Keratinocyte (primary cell): ENCODE results near the gene MAP3K4. TPM values are rescaled to one million over a fixed set of nuclear protein-coding genes. Genes with fewer than 3 reads are reported as not detected.

Source experiments
- DNase-seq: peaks from one replicate; pipeline ENCODE4 v3.0.0-alpha.2; 2011; ENCODE audit warnings: low read depth, missing footprints, low spot score
- FAIRE-seq: peaks from 2 replicates; lab custom pipeline; 2011; peaks lifted over from hg19 to GRCh38; lab: Jason Lieb, UNC
- H2AFZ ChIP-seq: 2 replicates; pipeline ENCODE4 v1.6.0; 2012; ENCODE audit warnings: low read length, control low read depth, inconsistent platforms; ENCODE audit not compliant: control insufficient read depth
- H3K27ac ChIP-seq: 2 replicates; pipeline ENCODE4 v1.5.1; 2011; ENCODE audit warnings: low read length; ENCODE audit not compliant: control insufficient read depth, insufficient read depth
- H3K27me3 ChIP-seq: 3 replicates; pipeline ENCODE4 v1.6.0; 2011; ENCODE audit warnings: low read length; ENCODE audit not compliant: control insufficient read depth, insufficient read depth; ENCODE audit errors: extremely low read depth
- H3K36me3 ChIP-seq, 2 experiments: 2 replicates in 1 of 2; 3 replicates in 1 of 2; pipeline ENCODE4 v1.5.1; 2011; ENCODE audit warnings: low read length in 2 of 2, mild to moderate bottlenecking in 1 of 2; ENCODE audit not compliant: control insufficient read depth in 2 of 2, insufficient read depth in 2 of 2; ENCODE audit errors: extremely low read depth in 1 of 2
- H3K4me1 ChIP-seq: 3 replicates; pipeline ENCODE4 v1.5.1; 2011; ENCODE audit warnings: low read length; ENCODE audit not compliant: control insufficient read depth, insufficient read depth; ENCODE audit errors: extremely low read depth
- H3K4me2 ChIP-seq: 3 replicates; pipeline ENCODE4 v1.6.0; 2011; ENCODE audit warnings: low read depth, low read length; ENCODE audit not compliant: control insufficient read depth, insufficient read depth; ENCODE audit errors: extremely low read depth
- H3K4me3 ChIP-seq, 3 experiments: fragments of 200-600 bp in 1 of 3; sonication (generic) in 1 of 3; 2 replicates in 2 of 3; 3 replicates in 1 of 3; pipeline ENCODE4 v1.5.1; 2011 to 2016; ENCODE audit warnings: low read length in 3 of 3, mild to moderate bottlenecking in 3 of 3, control low read depth in 2 of 3, inconsistent platforms in 1 of 3, low read depth in 1 of 3, mixed read lengths in 1 of 3, mixed run types in 1 of 3, moderate library complexity in 1 of 3; ENCODE audit not compliant: control insufficient read depth in 2 of 3, insufficient read depth in 2 of 3; ENCODE audit errors: extremely low read depth in 1 of 3
- H3K79me2 ChIP-seq: 2 replicates; pipeline ENCODE4 v1.6.0; 2012; ENCODE audit warnings: low read length; ENCODE audit not compliant: control insufficient read depth, insufficient read depth
- H3K9ac ChIP-seq: 3 replicates; pipeline ENCODE4 v1.6.0; 2011; ENCODE audit warnings: low read length; ENCODE audit not compliant: control insufficient read depth, insufficient read depth; ENCODE audit errors: extremely low read depth
- H3K9me1 ChIP-seq: 3 replicates; pipeline ENCODE4 v1.6.0; 2011; ENCODE audit warnings: low read length; ENCODE audit not compliant: control insufficient read depth, insufficient read depth; ENCODE audit errors: extremely low read depth
- H3K9me3 ChIP-seq: 2 replicates; pipeline ENCODE4 v1.5.1; 2012; ENCODE audit warnings: low read depth, low read length; ENCODE audit not compliant: control insufficient read depth
- H4K20me1 ChIP-seq: 3 replicates; pipeline ENCODE4 v1.6.0; 2011; ENCODE audit warnings: low read length; ENCODE audit not compliant: control insufficient read depth, insufficient read depth; ENCODE audit errors: extremely low read depth
- CTCF ChIP-seq, 3 experiments: IDR thresholded peaks in 1 of 3; conservative IDR thresholded peaks in 1 of 3; optimal IDR thresholded peaks in 1 of 3; 2 replicates in 2 of 3; 3 replicates in 1 of 3; pipeline versions ENCODE3 to v1.5.1; 2011; ENCODE audit warnings: low read length in 3 of 3, mild to moderate bottlenecking in 3 of 3, moderate library complexity in 2 of 3, control low read depth in 1 of 3, inconsistent platforms in 1 of 3; ENCODE audit not compliant: insufficient read depth in 2 of 3; ENCODE audit errors: extremely low read depth in 1 of 3
- EZH2 ChIP-seq: IDR thresholded peaks from one replicate; pipeline ENCODE4 v1.6.1; 2012; ENCODE audit warnings: inconsistent platforms, mild to moderate bottlenecking, low read length, moderate library complexity
- dilution Hi-C: fragments of 300-500 bp; cut with MboI; formaldehyde crosslinking; loops from one replicate; pipeline ENCODE4 v1.7.0; 2020; ENCODE audit warnings: low sequenced_read_pairs; ENCODE audit not compliant: extremely low pct_ligation_motif_present
- polyA plus RNA-seq, 5 experiments: library from polyadenylated mRNA; depleted of rRNA in 3 of 5; stranded (reverse) in 3 of 5; stranded (forward) in 1 of 5; unstranded in 1 of 5; fragments of >200 nt; gene quantifications; 1 replicate in 1 of 5; 2 replicates in 3 of 5; 3 replicates in 1 of 5; pipeline versions ENCODE4 v1.2.1 to v1.2.3, GENCODE V29; 2011 to 2012; ENCODE audit warnings: missing spikeins in 2 of 5, low read depth in 1 of 5, low replicate concordance in 1 of 5

The MAP3K4 gene
- polyA plus RNA-seq, 1 donor (not counting 4 experiments of a cell fraction or from before 2014, with no cell fraction given) = 12.8 TPM

- peaks cover 3% of the 10 kb centered on the region for H3K9me1 ChIP-seq
- no peak for FAIRE-seq
- H2AFZ ChIP-seq = no peak overlapping the region
- no peaks in the 10 kb centered on the region for H4K20me1 ChIP-seq
- TF ChIP-seq CTCF (optimal IDR thresholded peaks at IDR 0.05 in 1 of 3, IDR thresholded peaks at IDR 0.05 in 1 of 3, conservative IDR thresholded peaks at IDR 0.05 in 1 of 3; ENCODE audit: extremely low read depth in 1 of 3, insufficient read depth in 2 of 3, low read length in 3 of 3) (no peak), EZH2 (no peak)
- DNase-seq = no peak
- no peak overlapping the region for H3K4me2 ChIP-seq
- no peaks in the 10 kb centered on the region for H3K27me3 ChIP-seq
- no peaks in the 10 kb centered on the region for H3K36me3 ChIP-seq
- no peaks in the 10 kb centered on the region for H3K79me2 ChIP-seq
- peaks cover 13% of the 10 kb centered on the region for H3K4me1 ChIP-seq
- dilution Hi-C loops = no loop called here
- no peak overlapping the region for H3K4me3 ChIP-seq
- no peaks in the 10 kb centered on the region for H3K9me3 ChIP-seq
- no peak overlapping the region for H3K27ac ChIP-seq
- H3K9ac ChIP-seq = no peak overlapping the region
Measured at GRCh38 chr6:160967833-160968232, 23.7 kb upstream of the MAP3K4 start.

- TF ChIP-seq EZH2 (no peak), CTCF (optimal IDR thresholded peaks at IDR 0.05 in 1 of 3, IDR thresholded peaks at IDR 0.05 in 1 of 3, conservative IDR thresholded peaks at IDR 0.05 in 1 of 3; ENCODE audit: extremely low read depth in 1 of 3, insufficient read depth in 2 of 3, low read length in 3 of 3) (no peak)
- FAIRE-seq (no peak), DNase-seq (no peak)
- Histone ChIP-seq H3K36me3 (no peaks in the 10 kb centered on the region), H3K9ac (no peak overlapping the region), H3K9me3 (no peaks in the 10 kb centered on the region), H3K27ac (no peak overlapping the region), H4K20me1 (no peaks in the 10 kb centered on the region), H3K79me2 (no peaks in the 10 kb centered on the region), H3K27me3 (no peaks in the 10 kb centered on the region), H3K4me1 (peaks cover 34% of the 10 kb centered on the region), H3K4me3 (no peak overlapping the region), H3K9me1 (peaks cover 3% of the 10 kb centered on the region), H3K4me2 (no peak overlapping the region), H2AFZ (no peak overlapping the region)
- dilution Hi-C loops = no loop called here
Measured at GRCh38 chr6:160971171-160971570, 20.4 kb upstream of the MAP3K4 start.
